GM12874 (cell line): ENCODE measurements around the gene RTN1.

ENCODE experiments used
- CTCF ChIP-seq: IDR thresholded peaks from 2 replicates; pipeline ENCODE4 v1.5.1; 2011; ENCODE audit warnings: low read depth, mild to moderate bottlenecking, control low read depth, low read length, moderate library complexity; ENCODE audit not compliant: insufficient read depth

The RTN1 gene

GRCh38 chr14:59870277-59871165 is at the start of gene RTN1:
Gene RTN1, minus strand, starts transcription at chr14:59870776. Its CDS starts 146 bp downstream, at chr14:59870630.
- no peak for TF ChIP-seq CTCF

- no peak for TF ChIP-seq CTCF
These were observed 49.8 kb upstream of the RTN1 start for GRCh38 chr14:59920378-59920683.

- TF ChIP-seq CTCF: no peak
These were observed 49.2 kb upstream of the RTN1 start, which contains the start of gene LRRC9 for GRCh38 chr14:59919570-59920377. Gene LRRC9, plus strand, starts transcription at chr14:59920144.

GRCh38 chr14:59918824-59919569 is 48.4 kb upstream of the RTN1 start:
- TF ChIP-seq CTCF: 0 out of 2 replicates have a peak, but pooled peaks have one; percentile 3

GRCh38 chr14:59913187-59913586 is 42.6 kb upstream of the RTN1 start:
- no peak for TF ChIP-seq CTCF

- no peak for TF ChIP-seq CTCF
These were observed 41.9 kb upstream of the RTN1 start for GRCh38 chr14:59912443-59912842.

- no peak for TF ChIP-seq CTCF
These were observed 34.6 kb upstream of the RTN1 start for GRCh38 chr14:59905188-59905587.
